Osteoblast (primary cell): ENCODE measurements around the gene FKBP10. TPM values are rescaled to one million over a fixed set of nuclear protein-coding genes. Genes with fewer than 3 reads are reported as not detected.

Experiments
- DNase-seq: peaks from one replicate; pipeline ENCODE4 v3.0.0; 2011; ENCODE audit warnings: low spot score, mixed read lengths; ENCODE audit not compliant: insufficient read length; ENCODE audit errors: missing footprints
- H2AFZ ChIP-seq: 2 replicates; pipeline ENCODE4 v1.6.0; 2011; ENCODE audit warnings: mild to moderate bottlenecking, low read length
- H3K27ac ChIP-seq: 2 replicates; pipeline ENCODE4 v1.5.1; 2011; ENCODE audit warnings: mild to moderate bottlenecking, low read depth, low read length, moderate library complexity
- H3K27me3 ChIP-seq: 2 replicates; pipeline ENCODE4 v1.6.0; 2012; ENCODE audit warnings: mild to moderate bottlenecking, control low read depth, inconsistent platforms, low read length, moderate library complexity; ENCODE audit not compliant: insufficient read depth
- H3K36me3 ChIP-seq: 2 replicates; pipeline ENCODE4 v1.5.1; 2011; ENCODE audit warnings: mild to moderate bottlenecking, low read length, control low read depth, moderate library complexity; ENCODE audit not compliant: insufficient read depth
- H3K4me1 ChIP-seq: 2 replicates; pipeline ENCODE4 v1.5.1; 2011; ENCODE audit warnings: mild to moderate bottlenecking, low read length, control low read depth, moderate library complexity; ENCODE audit not compliant: insufficient read depth
- H3K4me2 ChIP-seq: 2 replicates; pipeline ENCODE4 v1.6.0; 2011; ENCODE audit warnings: mild to moderate bottlenecking, low read length; ENCODE audit not compliant: insufficient read depth
- H3K4me3 ChIP-seq: fragments of 200-600 bp; sonication (generic); 3 replicates; pipeline ENCODE4 v1.5.1; 2012; ENCODE audit warnings: mild to moderate bottlenecking, low read length, inconsistent platforms; ENCODE audit not compliant: insufficient read depth
- H3K79me2 ChIP-seq: 2 replicates; pipeline ENCODE4 v1.6.0; 2012; ENCODE audit warnings: mild to moderate bottlenecking, low read length, control low read depth, inconsistent platforms; ENCODE audit not compliant: insufficient read depth
- H3K9me3 ChIP-seq: 2 replicates; pipeline ENCODE4 v1.5.1; 2011; ENCODE audit warnings: low read depth, low read length, control low read depth
- H4K20me1 ChIP-seq: 2 replicates; pipeline ENCODE4 v1.6.0; 2012; ENCODE audit warnings: mild to moderate bottlenecking, low read length, control low read depth; ENCODE audit not compliant: insufficient read depth
- total RNA-seq: library from RNA; depleted of rRNA; stranded (reverse); fragments of >200 nt; gene quantifications from 2 replicates; pipeline ENCODE4 v1.2.3, GENCODE V29; 2012
- TF ChIP-seq, protein P1 (sequence below): IDR thresholded peaks from 2 replicates; pipeline ENCODE4 v1.5.1; 2011; ENCODE audit warnings: mild to moderate bottlenecking, low read depth, low read length, moderate library complexity; ENCODE audit errors: extremely low read depth

The FKBP10 gene, protein sequence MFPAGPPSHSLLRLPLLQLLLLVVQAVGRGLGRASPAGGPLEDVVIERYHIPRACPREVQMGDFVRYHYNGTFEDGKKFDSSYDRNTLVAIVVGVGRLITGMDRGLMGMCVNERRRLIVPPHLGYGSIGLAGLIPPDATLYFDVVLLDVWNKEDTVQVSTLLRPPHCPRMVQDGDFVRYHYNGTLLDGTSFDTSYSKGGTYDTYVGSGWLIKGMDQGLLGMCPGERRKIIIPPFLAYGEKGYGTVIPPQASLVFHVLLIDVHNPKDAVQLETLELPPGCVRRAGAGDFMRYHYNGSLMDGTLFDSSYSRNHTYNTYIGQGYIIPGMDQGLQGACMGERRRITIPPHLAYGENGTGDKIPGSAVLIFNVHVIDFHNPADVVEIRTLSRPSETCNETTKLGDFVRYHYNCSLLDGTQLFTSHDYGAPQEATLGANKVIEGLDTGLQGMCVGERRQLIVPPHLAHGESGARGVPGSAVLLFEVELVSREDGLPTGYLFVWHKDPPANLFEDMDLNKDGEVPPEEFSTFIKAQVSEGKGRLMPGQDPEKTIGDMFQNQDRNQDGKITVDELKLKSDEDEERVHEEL
- 387 and 396 TPM in 2 replicates for total RNA-seq

DNA sequence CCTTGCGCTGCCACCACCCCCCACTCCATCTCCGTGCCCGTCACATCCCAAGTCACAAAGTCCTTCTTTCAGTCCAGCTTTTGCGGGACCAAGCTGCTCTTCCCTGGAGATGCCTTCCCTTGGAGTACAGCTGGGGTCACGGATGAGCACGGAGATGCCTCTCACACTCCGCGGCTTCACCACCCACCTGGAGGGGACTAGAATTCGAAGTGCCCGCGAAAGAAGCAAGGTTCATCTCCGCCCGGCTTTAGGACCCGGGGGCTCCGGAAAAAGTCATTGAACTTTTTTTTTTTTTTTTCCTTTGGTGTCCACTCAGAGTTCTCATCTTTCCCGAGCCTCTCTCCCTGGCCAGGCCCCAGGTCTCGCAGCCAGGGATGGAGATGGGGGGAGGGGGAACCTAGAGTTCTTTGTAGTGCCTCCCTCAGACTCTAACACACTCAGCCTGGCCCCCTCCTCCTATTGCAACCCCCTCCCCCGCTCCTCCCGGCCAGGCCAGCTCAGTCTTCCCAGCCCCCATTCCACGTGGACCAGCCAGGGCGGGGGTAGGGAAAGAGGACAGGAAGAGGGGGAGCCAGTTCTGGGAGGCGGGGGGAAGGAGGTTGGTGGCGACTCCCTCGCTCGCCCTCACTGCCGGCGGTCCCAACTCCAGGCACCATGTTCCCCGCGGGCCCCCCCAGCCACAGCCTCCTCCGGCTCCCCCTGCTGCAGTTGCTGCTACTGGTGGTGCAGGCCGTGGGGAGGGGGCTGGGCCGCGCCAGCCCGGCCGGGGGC, at the start of gene FKBP10:
FKBP10 (plus strand) TSS at position 624 of the 771 bp plus-strand sequence; CDS start at position 655, 31 bp downstream.
- TF ChIP-seq, protein P1, sequence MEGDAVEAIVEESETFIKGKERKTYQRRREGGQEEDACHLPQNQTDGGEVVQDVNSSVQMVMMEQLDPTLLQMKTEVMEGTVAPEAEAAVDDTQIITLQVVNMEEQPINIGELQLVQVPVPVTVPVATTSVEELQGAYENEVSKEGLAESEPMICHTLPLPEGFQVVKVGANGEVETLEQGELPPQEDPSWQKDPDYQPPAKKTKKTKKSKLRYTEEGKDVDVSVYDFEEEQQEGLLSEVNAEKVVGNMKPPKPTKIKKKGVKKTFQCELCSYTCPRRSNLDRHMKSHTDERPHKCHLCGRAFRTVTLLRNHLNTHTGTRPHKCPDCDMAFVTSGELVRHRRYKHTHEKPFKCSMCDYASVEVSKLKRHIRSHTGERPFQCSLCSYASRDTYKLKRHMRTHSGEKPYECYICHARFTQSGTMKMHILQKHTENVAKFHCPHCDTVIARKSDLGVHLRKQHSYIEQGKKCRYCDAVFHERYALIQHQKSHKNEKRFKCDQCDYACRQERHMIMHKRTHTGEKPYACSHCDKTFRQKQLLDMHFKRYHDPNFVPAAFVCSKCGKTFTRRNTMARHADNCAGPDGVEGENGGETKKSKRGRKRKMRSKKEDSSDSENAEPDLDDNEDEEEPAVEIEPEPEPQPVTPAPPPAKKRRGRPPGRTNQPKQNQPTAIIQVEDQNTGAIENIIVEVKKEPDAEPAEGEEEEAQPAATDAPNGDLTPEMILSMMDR: no peak
- H3K9me3 ChIP-seq: no peaks in the 10 kb centered on the region
- H3K4me1 ChIP-seq: peaks cover 26% of the 10 kb centered on the region
- H3K36me3 ChIP-seq: peaks cover 21% of the 10 kb centered on the region
- H3K4me2 ChIP-seq: peak within 1 kb of the TSS; percentile 88
- H4K20me1 ChIP-seq: peaks cover 46% of the 10 kb centered on the region
- DNase-seq: peak; percentile 99
- H3K4me3 ChIP-seq: peak within 1 kb of the TSS; percentile 85
- peaks cover 72% of the 10 kb centered on the region for H3K79me2 ChIP-seq
- H3K27me3 ChIP-seq: no peaks in the 10 kb centered on the region
- peak within 1 kb of the TSS; percentile 98 for H2AFZ ChIP-seq
- peak within 1 kb of the TSS; percentile 70 for H3K27ac ChIP-seq

DNA sequence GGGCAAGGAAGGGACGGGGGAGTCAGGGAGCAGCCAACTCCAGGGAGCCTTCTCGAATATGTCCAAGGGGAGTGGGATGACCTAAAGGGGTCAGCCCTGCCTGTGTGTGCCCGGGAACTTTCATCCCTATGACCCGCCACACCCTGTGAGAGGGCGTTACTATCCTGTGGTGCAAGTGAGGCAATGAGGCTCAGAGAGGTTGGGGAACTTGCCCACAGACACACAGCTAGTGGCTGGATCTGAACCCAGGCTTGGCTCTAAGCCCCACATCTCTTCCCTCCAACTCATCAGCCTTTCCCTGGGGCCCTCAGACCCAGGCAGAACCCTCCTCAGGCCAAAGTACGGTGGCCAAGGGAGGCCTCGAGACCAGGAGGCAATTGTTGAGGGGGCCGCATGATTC, 49.5 kb upstream of the FKBP10 start:
- Histone ChIP-seq H3K27me3 (no peaks in the 10 kb centered on the region), H3K9me3 (no peaks in the 10 kb centered on the region), H3K4me3 (no peak overlapping the region), H2AFZ (no peak overlapping the region), H3K4me1 (no peaks in the 10 kb centered on the region), H3K27ac (no peak overlapping the region), H4K20me1 (no peaks in the 10 kb centered on the region), H3K4me2 (no peak overlapping the region), H3K36me3 (no peaks in the 10 kb centered on the region), H3K79me2 (no peaks in the 10 kb centered on the region)
- TF ChIP-seq, protein P1: no peak
- peak; percentile 69 for DNase-seq

DNA sequence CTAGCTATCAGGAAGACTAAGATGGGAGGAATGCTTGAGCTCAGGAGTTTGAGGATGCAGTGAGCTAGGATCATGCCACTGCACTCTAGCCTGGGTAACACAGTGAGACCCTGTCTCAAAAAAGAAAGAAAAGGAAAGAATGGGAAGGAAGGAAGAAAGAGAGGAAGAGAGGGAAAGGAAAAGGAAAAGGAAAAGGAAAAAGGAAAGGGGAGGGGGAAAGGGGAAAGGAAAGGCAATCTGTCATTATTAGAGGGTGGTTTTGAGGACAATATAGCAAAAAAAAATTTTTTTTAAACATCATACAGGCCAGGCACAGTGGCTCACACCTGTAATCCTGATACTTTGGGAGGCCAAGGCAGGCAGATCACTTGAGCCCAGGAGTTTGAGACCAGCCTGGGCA, 46.7 kb upstream of the FKBP10 start:
- no peaks in the 10 kb centered on the region for H3K36me3 ChIP-seq
- TF ChIP-seq, protein P1: no peak
- H2AFZ ChIP-seq: no peak overlapping the region
- no peak overlapping the region for H3K4me3 ChIP-seq
- no peaks in the 10 kb centered on the region for H3K9me3 ChIP-seq
- no peak for DNase-seq
- no peak overlapping the region for H3K4me2 ChIP-seq
- H3K79me2 ChIP-seq: no peaks in the 10 kb centered on the region
- no peaks in the 10 kb centered on the region for H4K20me1 ChIP-seq
- H3K27ac ChIP-seq: no peak overlapping the region
- no peaks in the 10 kb centered on the region for H3K27me3 ChIP-seq
- no peaks in the 10 kb centered on the region for H3K4me1 ChIP-seq
